HG03432 (cell line): Measurements from ENCODE around the gene FLNB.

Experiments used
- ATAC-seq: cut with Tn5 transposase; IDR thresholded peaks from one replicate; pipeline ENCODE4 v1.9.1; 2021; ENCODE audit warnings: mild to moderate bottlenecking, moderate library complexity; ENCODE audit not compliant: unreplicated experiment

Gene FLNB

GRCh38 chr3:58073301-58074108 lies 65.3 kb downstream of the FLNB start:
- peak; percentile 44 for ATAC-seq

GRCh38 chr3:58074116-58074715 lies 66.0 kb downstream of the FLNB start:
- peak; percentile 61 for ATAC-seq

GRCh38 chr3:58074997-58075396 lies 66.8 kb downstream of the FLNB start:
- ATAC-seq, result no peak

- ATAC-seq, result no peak
Observed at GRCh38 chr3:58077596-58078285, 69.5 kb downstream of the FLNB start.

- no peak for ATAC-seq
Observed at GRCh38 chr3:58078610-58079009, 70.4 kb downstream of the FLNB start.

GRCh38 chr3:58079773-58080172 lies 71.6 kb downstream of the FLNB start:
- ATAC-seq, result no peak

- no peak for ATAC-seq
Observed at GRCh38 chr3:58082047-58082446, 73.8 kb downstream of the FLNB start.

- ATAC-seq, result no peak
Observed at GRCh38 chr3:58084166-58084565, 75.9 kb downstream of the FLNB start.

- ATAC-seq, result peak; percentile 92
Observed at GRCh38 chr3:58084788-58085543, 76.7 kb downstream of the FLNB start.

- peak; percentile 44 for ATAC-seq
Observed at GRCh38 chr3:58085616-58086015, 77.4 kb downstream of the FLNB start.

GRCh38 chr3:58088501-58088900 lies 80.3 kb downstream of the FLNB start:
- ATAC-seq, result no peak

- no peak for ATAC-seq
Observed at GRCh38 chr3:58090351-58090750, 82.1 kb downstream of the FLNB start.

GRCh38 chr3:58092521-58092920 lies 84.3 kb downstream of the FLNB start:
- ATAC-seq, result no peak

- ATAC-seq, result no peak
Observed at GRCh38 chr3:58093574-58094195, 85.5 kb downstream of the FLNB start.

- ATAC-seq, result no peak
Observed at GRCh38 chr3:58094657-58095056, 86.4 kb downstream of the FLNB start.

- ATAC-seq, result no peak
Observed at GRCh38 chr3:58095603-58096138, 87.4 kb downstream of the FLNB start.

GRCh38 chr3:58098531-58098930 lies 90.3 kb downstream of the FLNB start:
- no peak for ATAC-seq

- no peak for ATAC-seq
Observed at GRCh38 chr3:58099865-58100264, 91.6 kb downstream of the FLNB start.

GRCh38 chr3:58101499-58102389 lies 93.5 kb downstream of the FLNB start:
- ATAC-seq, result no peak

GRCh38 chr3:58102390-58102750 lies 94.1 kb downstream of the FLNB start:
- no peak for ATAC-seq
